HepG2 (cell line): ENCODE results near the gene SYDE1. TPM values are rescaled to one million over a fixed set of nuclear protein-coding genes. Genes with fewer than 3 reads are reported as not detected.

Experiments
- AGO1 ChIP-seq: fragments of 200-400 bp; formaldehyde crosslinking; IDR thresholded peaks from 2 replicates; pipeline ENCODE4 v1.6.1; 2017; ENCODE audit warnings: mild to moderate bottlenecking, low read depth, low read length, moderate library complexity; ENCODE audit not compliant: poor library complexity, severe bottlenecking
- AKAP8 ChIP-seq: sonication (generic); formaldehyde crosslinking; IDR thresholded peaks from 2 replicates; pipeline ENCODE4 v1.5.1; 2020; ENCODE audit warnings: mild to moderate bottlenecking, missing genetic modification reagents
- ATAD3A ChIP-seq: sonication (generic); formaldehyde crosslinking; IDR thresholded peaks from 2 replicates; pipeline ENCODE4 v1.4.0; 2020; ENCODE audit warnings: missing genetic modification reagents
- ATF7 ChIP-seq, 2 experiments: fragments of 450-650 bp in 1 of 2; sonication (generic) in 1 of 2; formaldehyde crosslinking in 1 of 2; IDR thresholded peaks; 2 replicates each; pipeline versions ENCODE4 v1.4.0 to v1.6.1; 2016 to 2020; ENCODE audit warnings: antibody characterized with exemption in 1 of 2, mild to moderate bottlenecking in 1 of 2, missing genetic modification reagents in 1 of 2
- EEA1 ChIP-seq: sonication (generic); formaldehyde crosslinking; IDR thresholded peaks from 2 replicates; pipeline ENCODE4 v1.5.1; 2020; ENCODE audit warnings: mild to moderate bottlenecking, missing genetic modification reagents, borderline replicate concordance
- HMG20B ChIP-seq: conservative IDR thresholded peaks from 2 replicates; pipeline ENCODE4 v1.6.1; 2016; ENCODE audit warnings: missing genetic modification reagents, missing compliant biosample characterization
- HNRNPL ChIP-seq: fragments of 200-400 bp; formaldehyde crosslinking; IDR thresholded peaks from 2 replicates; pipeline ENCODE4 v1.6.1; 2017; ENCODE audit warnings: mild to moderate bottlenecking, low read depth, low read length
- NR2F1 ChIP-seq, 2 experiments: fragments of 450-650 bp in 1 of 2; formaldehyde crosslinking in 1 of 2; IDR thresholded peaks; 2 replicates each; pipeline versions ENCODE4 v1.5.0 to v1.6.1; 2016 to 2020; ENCODE audit warnings: mild to moderate bottlenecking in 1 of 2, missing compliant biosample characterization in 1 of 2, missing genetic modification reagents in 1 of 2, moderate library complexity in 1 of 2
- RELA ChIP-seq: sonication (generic); formaldehyde crosslinking; IDR thresholded peaks from 2 replicates; pipeline ENCODE4 v1.4.0; 2020; ENCODE audit warnings: missing genetic modification reagents
- SSRP1 ChIP-seq: IDR thresholded peaks from 2 replicates; pipeline ENCODE4 v1.6.1; 2016; ENCODE audit warnings: control low read depth
- ZFP36L1 ChIP-seq: sonication (generic); formaldehyde crosslinking; IDR thresholded peaks from 2 replicates; pipeline ENCODE4 v1.8.0; 2022; ENCODE audit warnings: mild to moderate bottlenecking, missing genetic modification reagents, moderate library complexity
- ZNF326 ChIP-seq: sonication (generic); formaldehyde crosslinking; IDR thresholded peaks from 2 replicates; pipeline ENCODE4 v1.4.0; 2020; ENCODE audit warnings: missing genetic modification reagents, borderline replicate concordance
- ZNF350 ChIP-seq: sonication (generic); formaldehyde crosslinking; IDR thresholded peaks from 2 replicates; pipeline ENCODE4 v1.4.0; 2020; ENCODE audit warnings: mild to moderate bottlenecking, low read depth, missing genetic modification reagents, borderline replicate concordance
- ZNF530 ChIP-seq: sonication (generic); formaldehyde crosslinking; IDR thresholded peaks from 2 replicates; pipeline ENCODE4 v1.5.0; 2020; ENCODE audit warnings: low read depth, mild to moderate bottlenecking, missing genetic modification reagents
- ZNF552 ChIP-seq: sonication (generic); formaldehyde crosslinking; IDR thresholded peaks from 2 replicates; pipeline ENCODE4 v1.9.0; 2022; ENCODE audit warnings: missing genetic modification reagents, mild to moderate bottlenecking, borderline replicate concordance
- ZNF619 ChIP-seq: sonication (generic); formaldehyde crosslinking; IDR thresholded peaks from 2 replicates; pipeline ENCODE4 v1.4.0; 2020; ENCODE audit warnings: mild to moderate bottlenecking, missing genetic modification reagents
- ZNF724P ChIP-seq: sonication (generic); formaldehyde crosslinking; IDR thresholded peaks from 2 replicates; pipeline ENCODE4 v1.8.0; 2022; ENCODE audit warnings: missing genetic modification reagents, borderline replicate concordance
- ZNF766 ChIP-seq: sonication (generic); formaldehyde crosslinking; IDR thresholded peaks from 2 replicates; pipeline ENCODE4 v1.5.0; 2020; ENCODE audit warnings: missing genetic modification reagents, borderline replicate concordance
- ZSCAN31 ChIP-seq: sonication (generic); formaldehyde crosslinking; IDR thresholded peaks from 2 replicates; pipeline ENCODE4 v1.5.0; 2020; ENCODE audit warnings: low read depth, mild to moderate bottlenecking, missing genetic modification reagents
- polyA plus RNA-seq, 8 experiments: library from polyadenylated mRNA; depleted of rRNA in 3 of 8; stranded (reverse) in 7 of 8; unstranded in 1 of 8; fragments of >200 nt; fragmentation: Illumina TruSeq in 4 of 8; extraction: Trizol in 4 of 8; gene quantifications; 2 replicates each; pipeline versions ENCODE4 v1.2.1 to v1.2.3, GENCODE V29; 2011 to 2016; ENCODE audit warnings: low read depth in 4 of 8, missing spikeins in 1 of 8, mixed read lengths in 1 of 8; ENCODE audit not compliant: insufficient read depth in 1 of 8
- total RNA-seq, 5 experiments: library from RNA; depleted of rRNA; stranded (reverse); fragments of >200 nt; fragmentation: Illumina TruSeq; extraction: Trizol; gene quantifications; 2 replicates each; pipeline ENCODE4 v1.2.3, GENCODE V29; 2016; ENCODE audit warnings: low read depth in 1 of 5
- TF ChIP-seq, protein P1 (sequence below): IDR thresholded peaks from 2 replicates; pipeline ENCODE4 v1.6.1; 2018; ENCODE audit warnings: missing genetic modification reagents
- TF ChIP-seq, protein P2 (sequence below): sonication (generic); formaldehyde crosslinking; IDR thresholded peaks from 2 replicates; pipeline ENCODE4 v1.5.0; 2020; ENCODE audit warnings: missing genetic modification reagents
- TF ChIP-seq, protein P3 (sequence below): sonication (generic); formaldehyde crosslinking; IDR thresholded peaks from 2 replicates; pipeline ENCODE4 v1.4.0; 2020; ENCODE audit warnings: missing genetic modification reagents, borderline replicate concordance
- TF ChIP-seq, protein P4 (sequence below): IDR thresholded peaks from 2 replicates; pipeline ENCODE4 v1.6.1; 2016; ENCODE audit warnings: missing compliant biosample characterization, missing genetic modification reagents, borderline replicate concordance

The SYDE1 gene
- total and polyA plus RNA-seq, 2 of the 13 experiments (the other 11 are each of a cell fraction or from before 2014, with no cell fraction given), result 4.3 to 13.6 TPM

DNA sequence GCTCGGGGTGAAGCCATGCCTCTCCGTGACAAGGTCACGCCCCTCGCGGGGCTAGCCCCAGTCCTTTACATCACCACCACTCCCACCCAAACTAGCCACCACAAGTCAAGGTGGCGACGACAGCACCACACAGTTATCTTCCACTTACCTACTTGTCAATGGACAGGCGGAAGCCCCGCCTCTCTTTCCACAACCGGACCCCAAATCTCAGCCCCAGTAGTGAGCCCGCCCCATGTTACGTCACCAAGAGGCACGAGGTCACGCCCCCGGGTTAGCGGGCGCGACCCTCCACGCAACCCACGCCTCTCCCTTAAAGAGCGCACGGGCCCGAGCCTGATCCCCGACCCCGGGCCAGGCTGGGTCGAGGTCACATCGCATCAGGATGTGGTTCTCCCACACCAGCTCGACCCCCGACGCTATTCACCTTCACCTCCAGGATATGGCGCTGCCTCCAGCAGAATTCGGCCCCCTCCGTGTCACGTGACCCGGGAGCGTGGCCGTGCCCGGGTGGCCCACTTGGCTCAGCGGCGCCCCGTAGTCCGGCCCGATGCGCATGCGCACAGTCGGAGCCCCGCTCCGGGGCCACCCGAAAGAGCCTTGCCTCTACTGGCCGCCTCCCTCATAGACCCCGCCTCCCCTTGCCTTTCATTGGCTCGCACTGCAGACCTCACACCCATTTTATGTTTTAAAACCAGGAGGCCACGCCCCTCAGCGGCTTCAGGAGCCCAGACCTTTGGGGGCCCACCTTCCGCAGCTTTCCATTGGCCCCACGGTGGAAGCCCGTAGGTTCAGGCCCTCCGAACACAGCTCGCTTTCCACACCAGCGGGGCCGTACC, 18.2 kb downstream of the SYDE1 start (continued):
- TF ChIP-seq, protein P1, sequence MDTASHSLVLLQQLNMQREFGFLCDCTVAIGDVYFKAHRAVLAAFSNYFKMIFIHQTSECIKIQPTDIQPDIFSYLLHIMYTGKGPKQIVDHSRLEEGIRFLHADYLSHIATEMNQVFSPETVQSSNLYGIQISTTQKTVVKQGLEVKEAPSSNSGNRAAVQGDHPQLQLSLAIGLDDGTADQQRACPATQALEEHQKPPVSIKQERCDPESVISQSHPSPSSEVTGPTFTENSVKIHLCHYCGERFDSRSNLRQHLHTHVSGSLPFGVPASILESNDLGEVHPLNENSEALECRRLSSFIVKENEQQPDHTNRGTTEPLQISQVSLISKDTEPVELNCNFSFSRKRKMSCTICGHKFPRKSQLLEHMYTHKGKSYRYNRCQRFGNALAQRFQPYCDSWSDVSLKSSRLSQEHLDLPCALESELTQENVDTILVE (CRISPR knock-in tag), result no peak
- no peak for TF ChIP-seq ZNF326 (CRISPR knock-in tag)
- no peak for TF ChIP-seq ZNF552 (CRISPR knock-in tag)
- TF ChIP-seq, protein P2, sequence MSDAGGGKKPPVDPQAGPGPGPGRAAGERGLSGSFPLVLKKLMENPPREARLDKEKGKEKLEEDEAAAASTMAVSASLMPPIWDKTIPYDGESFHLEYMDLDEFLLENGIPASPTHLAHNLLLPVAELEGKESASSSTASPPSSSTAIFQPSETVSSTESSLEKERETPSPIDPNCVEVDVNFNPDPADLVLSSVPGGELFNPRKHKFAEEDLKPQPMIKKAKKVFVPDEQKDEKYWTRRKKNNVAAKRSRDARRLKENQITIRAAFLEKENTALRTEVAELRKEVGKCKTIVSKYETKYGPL (CRISPR knock-in tag), result peak; percentile 61; the same call in 1 of the 2 replicates
- peak; percentile 69; the same call in 1 of the 2 replicates for TF ChIP-seq ZNF619 (CRISPR knock-in tag)
- peak; percentile 82; the same call in 1 of the 2 replicates for TF ChIP-seq ZNF766 (CRISPR knock-in tag)
- TF ChIP-seq ZNF724P (CRISPR knock-in tag), result 0 out of 2 replicates have a peak, but pooled peaks have one; percentile 21
- TF ChIP-seq SSRP1 (CRISPR knock-in tag), result no peak
- peak; percentile 47 to 92 for TF ChIP-seq NR2F1 (CRISPR knock-in tag; IDR thresholded peaks at IDR 0.05)
- TF ChIP-seq ZNF530, result no peak
- TF ChIP-seq ZSCAN31, result peak; percentile 40; the same call in 1 of the 2 replicates
- TF ChIP-seq EEA1 (CRISPR knock-in tag), result peak; percentile 83; the same call in 1 of the 2 replicates
- no peak for TF ChIP-seq HNRNPL
- TF ChIP-seq ZFP36L1 (CRISPR knock-in tag), result 0 out of 2 replicates have a peak, but pooled peaks have one; percentile 46
- TF ChIP-seq, protein P3, sequence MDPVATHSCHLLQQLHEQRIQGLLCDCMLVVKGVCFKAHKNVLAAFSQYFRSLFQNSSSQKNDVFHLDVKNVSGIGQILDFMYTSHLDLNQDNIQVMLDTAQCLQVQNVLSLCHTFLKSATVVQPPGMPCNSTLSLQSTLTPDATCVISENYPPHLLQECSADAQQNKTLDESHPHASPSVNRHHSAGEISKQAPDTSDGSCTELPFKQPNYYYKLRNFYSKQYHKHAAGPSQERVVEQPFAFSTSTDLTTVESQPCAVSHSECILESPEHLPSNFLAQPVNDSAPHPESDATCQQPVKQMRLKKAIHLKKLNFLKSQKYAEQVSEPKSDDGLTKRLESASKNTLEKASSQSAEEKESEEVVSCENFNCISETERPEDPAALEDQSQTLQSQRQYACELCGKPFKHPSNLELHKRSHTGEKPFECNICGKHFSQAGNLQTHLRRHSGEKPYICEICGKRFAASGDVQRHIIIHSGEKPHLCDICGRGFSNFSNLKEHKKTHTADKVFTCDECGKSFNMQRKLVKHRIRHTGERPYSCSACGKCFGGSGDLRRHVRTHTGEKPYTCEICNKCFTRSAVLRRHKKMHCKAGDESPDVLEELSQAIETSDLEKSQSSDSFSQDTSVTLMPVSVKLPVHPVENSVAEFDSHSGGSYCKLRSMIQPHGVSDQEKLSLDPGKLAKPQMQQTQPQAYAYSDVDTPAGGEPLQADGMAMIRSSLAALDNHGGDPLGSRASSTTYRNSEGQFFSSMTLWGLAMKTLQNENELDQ (CRISPR knock-in tag), result no peak
- no peak for TF ChIP-seq RELA
- no peak for TF ChIP-seq AGO1
- TF ChIP-seq, protein P4, sequence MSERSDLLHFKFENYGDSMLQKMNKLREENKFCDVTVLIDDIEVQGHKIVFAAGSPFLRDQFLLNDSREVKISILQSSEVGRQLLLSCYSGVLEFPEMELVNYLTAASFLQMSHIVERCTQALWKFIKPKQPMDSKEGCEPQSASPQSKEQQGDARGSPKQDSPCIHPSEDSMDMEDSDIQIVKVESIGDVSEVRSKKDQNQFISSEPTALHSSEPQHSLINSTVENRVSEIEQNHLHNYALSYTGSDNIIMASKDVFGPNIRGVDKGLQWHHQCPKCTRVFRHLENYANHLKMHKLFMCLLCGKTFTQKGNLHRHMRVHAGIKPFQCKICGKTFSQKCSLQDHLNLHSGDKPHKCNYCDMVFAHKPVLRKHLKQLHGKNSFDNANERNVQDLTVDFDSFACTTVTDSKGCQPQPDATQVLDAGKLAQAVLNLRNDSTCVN (CRISPR knock-in tag), result 0 out of 2 replicates have a peak, but pooled peaks have one; percentile 33
- peak; percentile 89; the same call in 1 of the 2 replicates for TF ChIP-seq AKAP8 (CRISPR knock-in tag)
- no peak for TF ChIP-seq ATAD3A (CRISPR knock-in tag)
- TF ChIP-seq ZNF350 (CRISPR knock-in tag), result peak; percentile 75
- TF ChIP-seq ATF7 (IDR thresholded peaks at IDR 0.05), result peak; percentile 85
- peak; percentile 33; the same call in 1 of the 2 replicates for TF ChIP-seq ATF7 (CRISPR knock-in tag; IDR thresholded peaks at IDR 0.05)
- TF ChIP-seq HMG20B (CRISPR knock-in tag), result 0 out of 2 replicates have a peak, but pooled peaks have one; percentile 9
